ENCODE results near the gene PTX4.
"Not testable (repeated sequence)": the region's sequence is repeated elsewhere in the genome, so short reads cannot be mapped to it uniquely, and the experiment has no call there.

The PTX4 gene

DNA sequence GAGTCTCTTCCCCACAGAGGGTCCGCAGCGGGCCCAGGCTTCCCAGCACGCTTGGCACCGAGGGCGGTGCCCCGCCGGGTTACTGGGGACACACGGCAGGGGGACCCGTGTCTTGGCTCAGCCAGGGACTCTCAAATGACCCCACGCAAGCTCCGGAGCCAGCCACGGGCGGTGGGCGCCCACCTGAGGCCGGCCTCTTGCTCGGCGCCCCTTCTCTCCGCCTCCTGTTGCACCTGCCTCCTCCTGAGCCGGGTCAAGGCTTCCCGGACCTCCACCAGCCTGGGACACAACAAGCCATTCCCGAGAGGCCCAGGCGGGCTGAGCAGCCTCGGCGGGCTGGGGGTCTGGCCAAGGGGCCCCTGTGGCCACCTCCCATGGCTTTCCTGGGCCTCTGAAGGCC is 46.0 kb downstream of the PTX4 start:
- no peak for DNase-seq

DNA sequence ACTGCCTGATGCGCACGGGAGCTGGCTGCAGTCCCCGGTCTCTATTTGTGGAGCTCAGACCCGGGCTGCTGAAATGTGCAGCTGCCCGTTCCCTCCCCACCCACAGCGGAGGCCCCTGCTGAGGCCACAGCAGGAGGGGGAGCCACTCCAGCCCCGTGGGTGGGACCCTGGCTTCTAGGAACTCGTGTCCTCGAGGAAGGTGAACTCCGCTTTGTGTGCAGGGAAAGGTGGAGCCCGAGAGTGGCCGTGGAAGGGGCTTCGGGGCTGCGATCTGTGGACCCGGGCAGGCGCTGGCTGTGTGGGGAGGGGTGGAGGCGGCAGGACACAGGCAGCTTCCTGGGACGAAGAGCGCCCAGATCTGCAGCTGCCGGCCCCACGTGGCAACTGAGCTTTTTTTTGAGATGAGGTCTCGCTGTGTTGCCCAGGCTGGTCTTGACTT is 47.3 kb downstream of the PTX4 start:
- DNase-seq = no peak

DNA sequence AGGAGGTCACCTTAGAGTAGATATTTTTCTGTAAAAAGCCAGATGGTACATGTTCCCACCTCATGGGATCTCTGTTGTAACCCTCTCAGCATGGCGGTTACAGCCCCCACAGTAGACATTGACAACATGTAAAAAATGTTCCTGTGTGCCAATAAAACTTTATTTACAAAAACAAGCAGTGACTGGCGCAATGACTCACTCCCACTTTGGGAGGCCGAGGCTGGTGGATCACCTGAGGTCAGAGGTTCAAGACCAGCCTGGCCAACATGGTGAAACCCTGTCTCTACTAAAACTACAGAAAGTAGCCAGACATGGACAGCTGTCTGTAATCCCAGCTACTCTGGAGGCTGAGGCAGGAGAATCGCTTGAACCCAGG is 49.1 kb downstream of the PTX4 start:
- DNase-seq = not testable (repeated sequence)

DNA sequence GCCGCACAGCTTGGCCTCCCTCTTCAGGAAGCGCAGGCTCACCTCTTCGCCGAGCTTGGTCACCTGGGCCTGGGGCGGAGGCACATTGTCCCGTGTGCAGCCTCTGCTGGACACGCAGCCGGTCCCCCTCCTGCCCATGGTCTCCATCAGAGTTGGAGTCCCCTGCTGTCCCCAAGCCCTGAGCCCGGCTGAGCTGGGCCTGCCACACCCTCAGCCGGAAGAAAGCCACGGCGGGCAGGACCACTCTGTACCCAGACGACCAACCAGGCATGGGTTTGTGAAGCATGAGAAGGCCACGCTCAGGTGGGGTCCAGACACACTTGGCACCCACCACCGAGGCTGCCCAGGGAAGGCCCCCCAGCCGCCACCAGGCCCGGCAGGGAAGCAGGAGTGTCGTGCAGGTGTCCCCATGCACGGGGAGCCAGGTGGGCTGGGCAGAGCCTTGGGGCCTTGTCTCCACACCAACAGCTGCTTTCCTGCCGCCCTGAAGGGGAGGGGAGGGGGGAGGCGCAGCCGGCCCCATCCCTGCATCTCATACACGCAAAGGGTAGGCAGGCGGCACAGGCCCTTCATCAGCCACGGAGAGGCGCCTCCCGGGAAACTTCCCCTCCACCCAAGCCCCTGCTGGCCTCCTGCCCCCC is 49.6 kb downstream of the PTX4 start:
- DNase-seq = no peak

DNA sequence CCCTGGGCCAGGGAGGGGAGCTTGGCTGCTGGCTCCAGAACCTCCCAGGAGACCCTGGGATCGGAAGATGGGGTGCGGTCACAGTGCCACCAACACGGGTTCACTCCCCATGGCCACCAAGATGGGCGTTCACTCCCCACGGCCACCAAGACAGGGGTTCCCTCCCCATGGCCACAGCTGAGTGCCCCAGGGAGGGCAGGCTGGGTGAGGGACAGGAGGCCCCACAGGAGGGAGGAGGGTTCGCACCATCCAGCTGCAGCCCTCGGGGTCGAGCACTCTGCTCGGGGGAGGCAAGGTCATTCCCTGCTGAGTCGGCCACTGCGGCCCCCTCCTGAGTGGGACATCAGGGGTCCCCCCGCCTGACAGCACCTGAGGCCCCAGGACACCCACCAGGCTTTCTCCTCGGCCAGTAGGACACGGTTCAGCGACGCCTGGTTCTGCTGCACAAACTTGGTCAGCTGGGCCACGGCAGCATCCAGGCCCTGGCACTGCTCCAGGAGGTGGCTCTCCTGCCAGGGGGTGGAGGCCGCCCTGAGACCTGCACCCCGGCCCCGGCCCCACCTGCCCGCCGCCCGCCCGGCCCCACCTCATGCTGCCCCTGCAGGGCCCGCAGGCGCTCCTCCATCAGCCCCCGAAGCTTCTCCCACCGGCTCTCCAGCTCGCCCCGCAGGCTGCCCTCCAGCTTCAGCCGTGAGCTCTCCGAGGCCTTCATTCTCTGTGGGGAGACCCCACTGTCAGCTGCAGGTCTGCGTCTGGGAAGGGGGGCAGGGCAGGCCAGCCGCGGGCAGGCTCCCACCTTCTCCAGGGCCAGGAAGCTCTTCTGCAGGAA is 50.3 kb downstream of the PTX4 start:
- no peak for DNase-seq

DNA sequence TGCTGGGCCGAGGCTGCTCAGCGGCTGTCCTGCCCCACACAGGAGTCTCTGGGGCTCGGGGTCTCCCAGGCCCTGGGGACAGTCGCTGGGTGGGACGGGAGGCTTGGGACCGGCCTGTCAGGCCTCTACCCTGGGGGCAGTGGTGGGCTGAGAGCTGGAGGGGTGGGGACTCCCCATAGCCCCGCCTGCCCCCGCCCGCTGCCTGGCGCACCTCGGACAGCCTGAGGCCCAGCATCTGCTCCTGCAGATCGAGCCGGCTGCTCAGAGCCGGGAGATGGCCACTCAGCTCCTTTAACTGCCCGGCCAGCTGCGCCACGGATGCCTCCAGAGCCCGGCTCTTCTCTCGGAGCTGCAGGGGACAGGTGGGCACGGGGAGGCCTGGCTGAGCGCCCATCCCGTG is 51.1 kb downstream of the PTX4 start:
- no peak for DNase-seq

DNA sequence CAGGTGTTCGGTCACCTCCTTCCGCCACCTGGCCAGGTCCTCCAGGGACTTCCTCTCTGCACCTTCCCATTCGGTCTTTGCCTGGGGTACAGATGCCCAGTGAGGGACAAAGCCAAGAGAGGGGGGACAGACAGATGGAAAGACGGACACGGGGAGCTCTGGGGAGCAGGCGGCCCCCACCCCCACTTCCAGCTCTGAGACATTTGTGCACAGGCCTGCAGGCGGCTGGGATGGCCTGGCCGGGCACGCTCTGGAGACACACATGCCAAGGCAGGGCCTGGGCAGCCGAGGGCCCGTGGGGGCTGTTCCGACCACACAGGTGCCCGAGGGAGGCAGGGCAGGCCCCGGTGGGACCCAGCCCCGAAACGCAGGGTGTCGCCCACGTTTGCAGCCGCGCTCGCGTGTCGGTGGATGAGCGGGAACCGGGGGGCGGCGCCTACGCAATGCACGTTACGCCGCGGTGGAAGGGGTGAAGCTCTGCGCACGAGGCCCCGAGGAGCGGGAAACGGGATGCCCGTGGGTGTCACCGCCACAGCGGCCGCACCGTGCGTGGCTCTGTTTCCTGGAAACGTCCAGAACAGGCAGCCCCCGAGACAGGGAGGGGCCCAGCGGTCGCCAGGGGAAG is 51.9 kb downstream of the PTX4 start:
- no peak for DNase-seq

DNA sequence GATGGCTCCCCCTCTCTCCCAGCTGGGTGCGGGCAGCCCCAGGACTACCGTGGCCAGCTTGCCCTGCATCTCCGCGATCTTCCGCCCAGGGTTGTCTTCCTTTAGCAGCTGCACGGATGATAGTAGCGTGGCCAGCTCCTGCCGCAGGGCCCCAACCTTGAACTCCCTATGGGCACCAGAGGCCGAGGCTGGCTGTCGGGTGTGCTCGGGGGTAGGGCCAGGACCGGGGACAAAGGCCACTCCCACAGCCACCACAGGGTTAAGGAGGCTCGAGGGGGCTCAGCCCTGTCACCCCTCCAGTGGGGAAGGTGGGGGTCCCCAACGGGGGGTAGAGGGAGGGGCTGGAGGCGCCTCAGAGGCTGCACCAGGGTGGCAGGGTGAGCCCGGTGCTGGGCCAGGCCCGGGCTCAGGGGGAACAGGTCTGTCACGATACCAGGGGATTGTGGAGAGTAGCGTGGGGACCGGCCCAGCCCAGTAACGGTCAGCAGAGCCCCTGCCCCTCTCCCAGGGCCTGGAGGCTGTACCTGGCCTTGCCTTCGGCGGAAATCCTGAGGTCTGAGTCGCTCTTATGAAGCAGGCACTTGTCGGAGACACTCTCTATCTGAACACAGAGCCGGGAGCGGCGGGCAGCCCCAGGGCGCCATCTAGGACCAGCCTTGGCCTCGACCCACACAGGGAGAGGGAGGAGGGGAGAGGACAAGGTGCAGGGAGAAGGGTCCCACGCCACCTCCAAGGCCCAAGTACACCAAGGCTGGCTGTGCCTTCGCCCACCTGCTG is 52.6 kb downstream of the PTX4 start:
- DNase-seq = no peak

Data from CD4-positive, alpha-beta T cell treated with Interleukin-4 for 1 hour (primary cell).